C4-2B (cell line): Measurements from ENCODE around the gene TMEM238L.
"Not testable (repeated sequence)": the region's sequence is repeated elsewhere in the genome, so short reads cannot be mapped to it uniquely, and the experiment has no call there.

Experiments used
- H3K27ac ChIP-seq: fragments of 450-650 bp; 2 replicates; pipeline ENCODE4 v1.5.1; 2017
- ZFX ChIP-seq: fragments of 450-650 bp; IDR thresholded peaks from 2 replicates; pipeline ENCODE4 v1.6.1; 2017
- TF ChIP-seq, protein P1 (sequence below): fragments of 450-650 bp; conservative IDR thresholded peaks from 2 replicates; pipeline ENCODE4 v1.5.1; 2017; ENCODE audit warnings: mild to moderate bottlenecking

Gene TMEM238L, protein sequence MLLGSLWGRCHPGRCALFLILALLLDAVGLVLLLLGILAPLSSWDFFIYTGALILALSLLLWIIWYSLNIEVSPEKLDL

DNA sequence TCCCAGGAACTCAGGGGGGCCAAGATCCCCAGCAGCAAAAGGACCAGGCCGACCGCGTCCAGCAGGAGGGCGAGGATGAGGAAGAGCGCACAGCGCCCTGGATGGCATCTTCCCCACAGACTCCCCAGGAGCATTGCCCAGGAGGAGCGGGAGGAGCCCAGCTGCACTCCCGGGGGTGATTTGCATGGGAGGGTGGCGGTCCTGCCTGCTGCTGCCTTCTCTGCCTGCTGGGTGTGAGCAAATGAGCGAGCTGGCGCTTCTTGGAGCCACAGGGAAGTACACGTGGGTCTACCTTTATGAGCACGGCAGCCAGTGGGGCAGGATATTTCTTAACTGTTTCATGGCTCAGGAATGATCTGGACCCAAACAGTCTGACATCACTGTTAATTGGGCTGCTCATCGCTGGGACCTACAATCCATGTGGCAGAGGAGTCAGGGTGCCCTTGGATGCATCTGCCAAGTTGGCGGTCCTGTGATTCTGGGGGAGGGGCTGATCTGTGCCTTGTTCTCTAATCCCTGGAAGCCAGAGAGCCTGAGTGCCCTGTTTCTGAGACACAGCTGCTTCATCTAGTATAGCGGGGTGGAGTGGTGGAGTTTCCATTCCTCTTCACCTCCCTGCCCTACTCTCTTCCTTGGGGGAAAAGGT is at the start of gene TMEM238L:
TSS of gene TMEM238L (minus strand) at position 270 of the 646 bp plus-strand sequence. CDS start at position 134, 136 bp downstream.
- no peak for TF ChIP-seq ZFX
- TF ChIP-seq, protein P1, sequence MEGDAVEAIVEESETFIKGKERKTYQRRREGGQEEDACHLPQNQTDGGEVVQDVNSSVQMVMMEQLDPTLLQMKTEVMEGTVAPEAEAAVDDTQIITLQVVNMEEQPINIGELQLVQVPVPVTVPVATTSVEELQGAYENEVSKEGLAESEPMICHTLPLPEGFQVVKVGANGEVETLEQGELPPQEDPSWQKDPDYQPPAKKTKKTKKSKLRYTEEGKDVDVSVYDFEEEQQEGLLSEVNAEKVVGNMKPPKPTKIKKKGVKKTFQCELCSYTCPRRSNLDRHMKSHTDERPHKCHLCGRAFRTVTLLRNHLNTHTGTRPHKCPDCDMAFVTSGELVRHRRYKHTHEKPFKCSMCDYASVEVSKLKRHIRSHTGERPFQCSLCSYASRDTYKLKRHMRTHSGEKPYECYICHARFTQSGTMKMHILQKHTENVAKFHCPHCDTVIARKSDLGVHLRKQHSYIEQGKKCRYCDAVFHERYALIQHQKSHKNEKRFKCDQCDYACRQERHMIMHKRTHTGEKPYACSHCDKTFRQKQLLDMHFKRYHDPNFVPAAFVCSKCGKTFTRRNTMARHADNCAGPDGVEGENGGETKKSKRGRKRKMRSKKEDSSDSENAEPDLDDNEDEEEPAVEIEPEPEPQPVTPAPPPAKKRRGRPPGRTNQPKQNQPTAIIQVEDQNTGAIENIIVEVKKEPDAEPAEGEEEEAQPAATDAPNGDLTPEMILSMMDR: no peak
- H3K27ac ChIP-seq: no peak within 1 kb of the TSS

DNA sequence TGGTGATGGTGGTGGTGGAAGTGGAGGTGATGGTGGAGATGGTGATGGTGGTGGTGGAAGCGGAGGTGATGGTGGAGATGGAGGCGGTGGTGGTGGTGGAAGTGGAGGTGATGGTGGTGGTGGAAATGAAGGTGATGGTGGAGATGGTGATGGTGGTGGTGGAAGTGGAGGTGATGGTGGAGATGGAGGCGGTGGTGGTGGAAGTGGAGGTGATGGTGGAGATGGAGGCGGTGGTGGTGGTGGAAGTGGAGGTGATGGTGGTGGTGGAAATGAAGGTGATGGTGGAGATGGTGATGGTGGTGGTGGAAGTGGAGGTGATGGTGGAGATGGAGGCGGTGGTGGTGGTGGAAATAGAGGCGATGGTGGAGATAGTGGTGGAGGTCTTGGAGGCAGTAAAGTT is 42.7 kb upstream of the TMEM238L start:
- not testable (repeated sequence) for H3K27ac ChIP-seq

DNA sequence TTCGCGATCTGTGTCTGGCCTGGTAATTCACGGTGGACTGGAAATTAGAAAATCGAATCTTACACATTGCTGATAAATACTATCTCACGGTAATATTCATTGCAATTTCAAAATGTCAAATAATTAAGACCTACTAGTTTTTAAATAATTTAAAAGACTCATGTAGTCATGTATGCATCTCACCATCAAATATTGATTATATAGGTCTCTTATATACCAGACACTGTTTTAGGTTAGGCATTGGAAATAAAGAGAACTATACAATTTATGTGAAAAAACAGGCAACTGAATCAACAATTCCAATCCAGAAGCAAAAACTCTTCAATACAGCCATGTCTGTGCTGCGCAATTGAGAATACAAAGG is 41.5 kb upstream of the TMEM238L start:
- no peak for TF ChIP-seq ZFX
- TF ChIP-seq, protein P1: peak; percentile 68
- H3K27ac ChIP-seq: no peak overlapping the region

DNA sequence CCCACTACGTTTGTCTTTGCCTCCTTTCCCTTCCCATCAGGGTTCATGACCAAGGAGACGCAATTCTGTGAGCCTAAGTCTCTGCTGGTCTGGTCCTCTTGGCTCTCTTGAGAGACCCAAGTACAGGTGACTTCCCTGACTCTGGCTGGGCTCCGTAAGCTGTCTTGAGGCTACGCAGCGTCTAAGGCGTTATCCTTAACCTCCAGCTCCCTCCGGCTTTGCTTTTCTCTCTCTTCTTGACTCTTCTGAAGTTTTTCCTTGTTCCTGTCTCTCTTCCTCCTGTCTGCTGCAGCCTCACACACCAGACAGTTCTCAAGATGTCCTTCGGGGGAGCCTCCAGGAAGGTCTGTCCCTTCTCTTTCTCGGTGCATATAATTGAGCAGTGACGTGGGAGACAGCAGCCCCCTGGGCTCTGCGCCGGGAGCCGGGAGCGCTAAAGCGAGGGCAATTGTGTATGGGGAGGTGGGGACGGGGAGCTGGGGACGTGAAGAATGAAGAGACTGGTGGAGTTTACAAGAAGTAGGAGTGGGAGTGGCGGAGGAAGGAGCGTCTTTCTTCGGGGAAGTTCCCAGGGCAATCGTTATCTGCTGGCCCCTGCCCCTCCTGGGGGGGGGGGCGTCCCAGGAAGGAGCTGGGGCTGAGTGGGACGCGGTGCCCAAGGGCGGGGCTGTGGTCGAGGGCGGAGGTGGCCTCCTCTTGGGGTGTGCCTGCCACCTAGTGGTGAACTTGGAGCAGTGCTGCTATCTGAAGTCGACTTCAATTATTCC is 40.9 kb upstream of the TMEM238L start:
- no peak for TF ChIP-seq ZFX
- TF ChIP-seq, protein P1: peak; percentile 97

DNA sequence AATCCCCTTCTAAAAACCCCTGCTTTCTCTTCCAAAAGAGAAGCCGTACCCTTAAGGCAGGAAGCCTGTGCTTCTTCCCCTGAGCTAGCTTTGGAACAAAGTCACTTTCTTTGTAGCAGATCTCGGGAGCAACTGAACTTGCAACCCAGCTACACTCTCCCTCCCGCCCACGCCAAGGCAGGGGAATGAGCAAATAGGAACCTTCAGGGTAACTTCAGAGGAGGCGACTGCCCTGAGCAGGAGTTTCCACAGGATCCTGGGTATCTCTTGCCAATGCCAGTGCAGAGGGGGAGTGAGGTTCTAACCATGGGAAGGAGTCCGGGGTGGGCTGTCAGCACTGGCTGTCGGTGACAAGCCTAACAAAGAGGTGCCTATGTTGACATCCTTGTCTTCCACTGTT is 39.9 kb upstream of the TMEM238L start:
- peak overlapping the region; percentile 15 for H3K27ac ChIP-seq
- no peak for TF ChIP-seq ZFX
- TF ChIP-seq, protein P1: no peak

More for the DNA sequence above, 40.9 kb upstream of the TMEM238L start:
- H3K27ac ChIP-seq: peak overlapping the region; percentile 15

DNA sequence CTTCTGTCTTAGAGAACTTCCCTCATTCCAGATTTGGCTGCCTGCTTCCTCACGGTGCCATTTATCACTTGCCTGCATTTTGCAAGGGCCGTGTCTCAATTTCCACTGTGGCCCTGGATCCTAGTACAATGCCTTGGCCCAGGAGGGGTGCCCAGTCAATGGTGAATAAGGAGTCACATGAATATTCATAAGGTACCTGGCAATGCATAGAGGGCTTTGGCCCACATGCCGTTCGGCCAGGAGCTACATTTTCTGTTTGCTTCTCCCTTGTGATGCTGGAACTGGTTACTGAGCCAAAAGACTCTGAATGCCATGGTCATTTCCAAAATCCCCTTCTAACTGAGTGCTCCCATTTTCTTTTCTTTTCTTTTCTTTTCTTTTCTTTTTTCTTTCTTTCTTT is 38.8 kb upstream of the TMEM238L start:
- TF ChIP-seq ZFX: no peak
- TF ChIP-seq, protein P1: no peak
- no peak overlapping the region for H3K27ac ChIP-seq

DNA sequence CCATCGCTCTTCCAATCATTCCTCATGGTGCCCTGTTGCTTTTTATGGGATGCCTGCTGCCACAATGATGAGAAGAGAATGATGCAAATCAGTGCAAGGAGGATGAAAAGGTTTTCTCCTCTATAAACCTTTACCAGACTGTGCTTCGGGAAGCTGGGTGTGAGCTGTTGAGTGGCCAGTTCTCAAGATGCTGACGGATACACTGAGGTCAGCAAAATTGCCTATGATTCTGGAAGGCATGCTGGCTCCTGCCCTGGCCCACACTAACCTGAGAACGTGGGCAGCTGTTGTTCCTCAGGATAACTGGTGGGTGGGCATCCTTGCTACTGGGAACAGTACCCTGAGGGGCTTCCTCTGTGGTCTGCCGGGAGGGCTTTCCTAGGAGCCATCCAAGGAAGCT is 34.8 kb upstream of the TMEM238L start:
- H3K27ac ChIP-seq: no peak overlapping the region
- no peak for TF ChIP-seq ZFX
- TF ChIP-seq, protein P1: no peak
